GM18519 (cell line): Measurements from ENCODE around the gene UPK1B.

ENCODE experiments used
- ATAC-seq: cut with Tn5 transposase; IDR thresholded peaks from one replicate; pipeline ENCODE4 v1.9.1; 2021; ENCODE audit warnings: mild to moderate bottlenecking, moderate library complexity; ENCODE audit not compliant: unreplicated experiment, low FRiP score

UPK1B gene

GRCh38 chr3:119243712-119244111 is 70.3 kb downstream of the UPK1B start:
- no peak for ATAC-seq

DNA sequence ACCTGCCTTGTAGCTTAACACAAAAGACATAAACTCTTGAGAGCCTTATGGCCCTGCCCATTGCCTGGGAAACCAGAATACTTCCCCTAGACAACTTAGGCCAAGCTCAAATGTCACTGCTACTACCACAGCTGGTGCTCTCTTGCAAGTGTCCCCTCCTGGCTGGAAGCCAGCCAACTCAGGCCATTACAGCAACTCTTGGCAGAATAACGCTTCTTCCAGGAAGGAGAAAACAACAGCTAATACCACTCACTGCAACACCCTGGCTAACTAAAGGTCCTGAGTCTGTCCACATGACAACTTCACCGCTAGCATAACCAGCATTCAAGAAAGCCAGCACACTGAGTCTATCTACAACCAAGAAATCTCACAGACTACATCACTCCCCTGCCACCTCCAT is 72.4 kb downstream of the UPK1B start:
- ATAC-seq: no peak
